Neuronal stem cell (in vitro differentiated cells): ENCODE measurements around the gene FTSJ3.

Experiments
- DNase-seq: peaks from one replicate; pipeline ENCODE4 v3.0.0-alpha.2; 2013; ENCODE audit warnings: low spot score
- H2AFZ ChIP-seq: one replicate; pipeline ENCODE4 v1.6.1; 2013; ENCODE audit warnings: mild to moderate bottlenecking, low read length, inconsistent platforms
- H2AK5ac ChIP-seq: 2 replicates; pipeline ENCODE4 v1.6.1; 2013; ENCODE audit warnings: low read depth, mild to moderate bottlenecking, inconsistent platforms, low read length, moderate library complexity, mixed read lengths
- H2BK120ac ChIP-seq: 2 replicates; pipeline ENCODE4 v1.6.1; 2013; ENCODE audit warnings: low read depth, mild to moderate bottlenecking, inconsistent platforms, low read length, moderate library complexity, mixed read lengths
- H2BK12ac ChIP-seq: one replicate; pipeline ENCODE4 v1.6.1; 2013; ENCODE audit warnings: low read length, inconsistent platforms
- H2BK15ac ChIP-seq: 2 replicates; pipeline ENCODE4 v1.6.1; 2013; ENCODE audit warnings: mild to moderate bottlenecking, low read length, inconsistent platforms, mixed read lengths
- H2BK5ac ChIP-seq: one replicate; pipeline ENCODE4 v1.6.1; 2013; ENCODE audit warnings: inconsistent platforms, mild to moderate bottlenecking, low read length, moderate library complexity
- H3K14ac ChIP-seq: one replicate; pipeline ENCODE4 v1.6.1; 2013; ENCODE audit warnings: low read length, inconsistent platforms
- H3K18ac ChIP-seq: 2 replicates; pipeline ENCODE4 v1.6.1; 2013; ENCODE audit warnings: low read length, inconsistent platforms
- H3K23ac ChIP-seq: 2 replicates; pipeline ENCODE4 v1.6.1; 2013; ENCODE audit warnings: low read depth, mild to moderate bottlenecking, mixed read lengths, low read length, inconsistent platforms; ENCODE audit not compliant: poor library complexity
- H3K27ac ChIP-seq: replicated peaks from 3 replicates; pipeline ENCODE4 v1.5.1; 2013; ENCODE audit warnings: low read length, inconsistent platforms
- H3K27me3 ChIP-seq, 3 experiments: 2 replicates each; pipeline ENCODE4 v1.6.1; 2013; ENCODE audit warnings: low read length in 3 of 3, mild to moderate bottlenecking in 2 of 3, inconsistent platforms in 1 of 3, low read depth in 1 of 3, mixed read lengths in 1 of 3, moderate library complexity in 1 of 3; ENCODE audit not compliant: control insufficient read depth in 3 of 3, insufficient read depth in 3 of 3
- H3K36me3 ChIP-seq, 2 donors: replicated peaks in 1 of 2; 2 replicates each; pipeline ENCODE4 v1.6.1; 2013; ENCODE audit warnings: low read length in 2 of 2; ENCODE audit not compliant: control insufficient read depth in 2 of 2, insufficient read depth in 2 of 2
- H3K4ac ChIP-seq: 2 replicates; pipeline ENCODE4 v1.6.1; 2013; ENCODE audit warnings: inconsistent platforms, mild to moderate bottlenecking, low read length, moderate library complexity
- H3K4me1 ChIP-seq, 2 donors: 1 replicate in 1 of 2; 2 replicates in 1 of 2; pipeline ENCODE4 v1.6.1; 2013; ENCODE audit warnings: low read length in 2 of 2, low read depth in 1 of 2; ENCODE audit not compliant: control insufficient read depth in 2 of 2, insufficient read depth in 1 of 2
- H3K4me2 ChIP-seq: one replicate; pipeline ENCODE4 v1.6.1; 2013; ENCODE audit warnings: mild to moderate bottlenecking, low read length, inconsistent platforms; ENCODE audit not compliant: insufficient read depth, poor library complexity, severe bottlenecking
- H3K4me3 ChIP-seq, 2 donors: 2 replicates each; pipeline ENCODE4 v1.5.1; 2013; ENCODE audit warnings: low read length in 2 of 2, mild to moderate bottlenecking in 2 of 2, inconsistent platforms in 1 of 2, moderate library complexity in 1 of 2
- H3K79me1 ChIP-seq: one replicate; pipeline ENCODE4 v1.6.1; 2013; ENCODE audit warnings: low read depth, mild to moderate bottlenecking, inconsistent platforms, low read length, moderate library complexity
- H3K9ac ChIP-seq: one replicate; pipeline ENCODE4 v1.6.1; 2013; ENCODE audit warnings: mild to moderate bottlenecking, low read depth, low read length, inconsistent platforms; ENCODE audit not compliant: poor library complexity
- H3K9me3 ChIP-seq, 2 donors: replicated peaks in 1 of 2; 2 replicates each; pipeline versions ENCODE3 to v1.6.1; 2013; ENCODE audit warnings: low read length in 2 of 2, mild to moderate bottlenecking in 2 of 2, inconsistent platforms in 1 of 2, low read depth in 1 of 2, mixed read lengths in 1 of 2, moderate library complexity in 1 of 2; ENCODE audit not compliant: control insufficient read depth in 2 of 2, insufficient read depth in 1 of 2
- H4K8ac ChIP-seq: one replicate; pipeline ENCODE4 v1.6.1; 2013; ENCODE audit warnings: low read depth, mild to moderate bottlenecking, inconsistent platforms, low read length, moderate library complexity
- H4K91ac ChIP-seq: one replicate; pipeline ENCODE4 v1.6.1; 2013; ENCODE audit warnings: low read length, low read depth, mild to moderate bottlenecking, inconsistent platforms; ENCODE audit not compliant: poor library complexity
- WGBS, 2 donors: extraction: QIAGEN DNeasy Blood & Tissue Kit; methylation state at CpG; one replicate each; pipeline ENCODE4 v1.1.7; 2013; ENCODE audit warnings: missing lambda C conversion rate in 2 of 2, mixed read lengths in 1 of 2; ENCODE audit not compliant: insufficient read length in 2 of 2, insufficient replicate concordance in 1 of 2; ENCODE audit errors: extremely low coverage in 2 of 2; 5-methylcytosine and 5-hydroxymethylcytosine counted together

The FTSJ3 gene

GRCh38 chr17:63836811-63837210 lies 9.3 kb upstream of the FTSJ3 start:
- no peak overlapping the region for H3K18ac ChIP-seq
- H2AK5ac ChIP-seq: no peak overlapping the region
- H4K91ac ChIP-seq: no peak overlapping the region
- H3K9ac ChIP-seq: no peak overlapping the region
- no peak overlapping the region for H4K8ac ChIP-seq
- no peak overlapping the region for H3K4me2 ChIP-seq
- peaks cover 7 to 13% of the 10 kb centered on the region in 2 donors for H3K4me1 ChIP-seq
- no peak for DNase-seq
- H3K36me3 ChIP-seq: peaks cover 32 to 64% of the 10 kb centered on the region in 2 donors
- H3K79me1 ChIP-seq: peaks cover 6% of the 10 kb centered on the region
- no peak overlapping the region for H3K14ac ChIP-seq
- H3K4ac ChIP-seq: no peak overlapping the region
- no peak overlapping the region for H2BK5ac ChIP-seq
- WGBS, 2 donors: no CpG with 5 or more reads among the region's 7 CpGs
- no peaks in the 10 kb centered on the region for H3K9me3 ChIP-seq
- no peak overlapping the region for H2BK12ac ChIP-seq
- no peak overlapping the region for H3K23ac ChIP-seq
- H3K27me3 ChIP-seq: no peaks in the 10 kb centered on the region
- H3K4me3 ChIP-seq: no peak overlapping the region
- no peak overlapping the region for H3K27ac ChIP-seq
- H2BK15ac ChIP-seq: no peak overlapping the region
- no peak overlapping the region for H2BK120ac ChIP-seq
- no peak overlapping the region for H2AFZ ChIP-seq

- no peak overlapping the region for H2BK5ac ChIP-seq
- H3K36me3 ChIP-seq: peaks cover 47 to 80% of the 10 kb centered on the region in 2 donors
- H3K4me1 ChIP-seq: peaks cover 0 to 7% of the 10 kb centered on the region in 2 donors
- H3K4ac ChIP-seq: no peak overlapping the region
- H3K27me3 ChIP-seq: no peaks in the 10 kb centered on the region
- H4K91ac ChIP-seq: no peak overlapping the region
- no peak overlapping the region for H3K4me2 ChIP-seq
- no peak for DNase-seq
- H2AFZ ChIP-seq: no peak overlapping the region
- H3K23ac ChIP-seq: no peak overlapping the region
- no peaks in the 10 kb centered on the region for H3K9me3 ChIP-seq
- no peak overlapping the region for H3K18ac ChIP-seq
- WGBS, 2 donors: no CpG with 5 or more reads among the region's 9 CpGs
- no peak overlapping the region for H3K9ac ChIP-seq
- peaks cover 2% of the 10 kb centered on the region for H3K79me1 ChIP-seq
- H2BK12ac ChIP-seq: no peak overlapping the region
- no peak overlapping the region for H4K8ac ChIP-seq
- H3K14ac ChIP-seq: no peak overlapping the region
- H3K27ac ChIP-seq: no peak overlapping the region
- no peak overlapping the region for H2AK5ac ChIP-seq
- H2BK15ac ChIP-seq: no peak overlapping the region
- no peak overlapping the region for H2BK120ac ChIP-seq
- no peak overlapping the region for H3K4me3 ChIP-seq
Observed at GRCh38 chr17:63835167-63835720, 7.8 kb upstream of the FTSJ3 start.

GRCh38 chr17:63834431-63835166 lies 7.1 kb upstream of the FTSJ3 start:
- no peaks in the 10 kb centered on the region for H3K9me3 ChIP-seq
- no peak overlapping the region for H2AFZ ChIP-seq
- no CpG with 5 or more reads among the region's 13 CpGs for WGBS, 2 donors
- no peak overlapping the region for H3K27ac ChIP-seq
- H2AK5ac ChIP-seq: peak overlapping the region; percentile 4
- no peak overlapping the region for H2BK12ac ChIP-seq
- H3K14ac ChIP-seq: no peak overlapping the region
- H3K4me2 ChIP-seq: no peak overlapping the region
- H2BK120ac ChIP-seq: no peak overlapping the region
- no peak overlapping the region for H3K4me3 ChIP-seq
- H2BK15ac ChIP-seq: no peak overlapping the region
- no peak overlapping the region for H4K91ac ChIP-seq
- H3K79me1 ChIP-seq: peaks cover 2% of the 10 kb centered on the region
- peaks cover 54 to 86% of the 10 kb centered on the region in 2 donors for H3K36me3 ChIP-seq
- H3K27me3 ChIP-seq: no peaks in the 10 kb centered on the region
- DNase-seq: peak; percentile 48
- H3K23ac ChIP-seq: no peak overlapping the region
- H3K4me1 ChIP-seq: peaks cover 0 to 7% of the 10 kb centered on the region in 2 donors
- no peak overlapping the region for H4K8ac ChIP-seq
- peak overlapping the region; percentile 62 for H2BK5ac ChIP-seq
- H3K4ac ChIP-seq: no peak overlapping the region
- H3K9ac ChIP-seq: peak overlapping the region; percentile 7
- H3K18ac ChIP-seq: no peak overlapping the region

GRCh38 chr17:63833741-63834373 lies 6.4 kb upstream of the FTSJ3 start:
- H3K14ac ChIP-seq: no peak overlapping the region
- H2AK5ac ChIP-seq: no peak overlapping the region
- H3K79me1 ChIP-seq: peaks cover 5% of the 10 kb centered on the region
- peak overlapping the region in 1 of 2 donors; percentile 30 for H3K4me3 ChIP-seq
- no peaks in the 10 kb centered on the region for H3K27me3 ChIP-seq
- peaks cover 60 to 94% of the 10 kb centered on the region in 2 donors for H3K36me3 ChIP-seq
- H3K27ac ChIP-seq: no peak overlapping the region
- no peak overlapping the region for H4K91ac ChIP-seq
- peak overlapping the region; percentile 69 for H3K23ac ChIP-seq
- no peak overlapping the region for H3K18ac ChIP-seq
- peaks cover under 1 to 5% of the 10 kb centered on the region in 2 donors for H3K4me1 ChIP-seq
- H2AFZ ChIP-seq: no peak overlapping the region
- H3K9me3 ChIP-seq: no peaks in the 10 kb centered on the region
- no peak overlapping the region for H2BK5ac ChIP-seq
- H3K9ac ChIP-seq: no peak overlapping the region
- no peak overlapping the region for H4K8ac ChIP-seq
- no CpG with 5 or more reads among the region's 15 CpGs for WGBS, 2 donors
- no peak overlapping the region for H3K4me2 ChIP-seq
- no peak for DNase-seq
- H3K4ac ChIP-seq: no peak overlapping the region
- no peak overlapping the region for H2BK12ac ChIP-seq
- H2BK15ac ChIP-seq: no peak overlapping the region
- no peak overlapping the region for H2BK120ac ChIP-seq
